ENCODE results near the gene EFHC1.

- no peak for TF ChIP-seq CTCF (IDR thresholded peaks at IDR 0.05; ENCODE audit: insufficient read depth, low read length, poor library complexity, severe bottlenecking)
- no peak for TF ChIP-seq EZH2phosphoT487 (conservative IDR thresholded peaks at IDR 0.05; ENCODE audit: low read length)
These were observed 75.8 kb downstream of the EFHC1 start for GRCh38 chr6:52495922-52496321.
